Uterus (tissue), 4 donors: ENCODE data around the gene TCN2. TPM values are rescaled to one million over a fixed set of nuclear protein-coding genes. Genes with fewer than 3 reads are reported as not detected.

Experiments used
- DNase-seq, 2 donors: peaks; one replicate each; pipeline ENCODE4 v3.0.0-alpha.2; 2019 to 2020
- H3K27ac ChIP-seq, 2 donors: fragments of 200-600 bp; sonication (generic); 1 replicate in 1 of 2; 2 replicates in 1 of 2; pipeline ENCODE4 v1.5.1; 2016 to 2018
- H3K27me3 ChIP-seq, 2 donors: fragments of 200-600 bp; sonication (generic); one replicate each; pipeline ENCODE4 v1.5.1; 2018 to 2019; ENCODE audit warnings: control low read depth in 1 of 2
- H3K36me3 ChIP-seq, 2 donors: fragments of 200-600 bp; sonication (generic); one replicate each; pipeline ENCODE4 v1.5.1; 2019; ENCODE audit warnings: control low read depth in 1 of 2
- H3K4me1 ChIP-seq, 2 donors: fragments of 200-600 bp; sonication (generic); one replicate each; pipeline ENCODE4 v1.5.1; 2018 to 2019; ENCODE audit warnings: control low read depth in 1 of 2
- H3K4me3 ChIP-seq, 2 donors: fragments of 200-600 bp; sonication (generic); 1 replicate in 1 of 2; 2 replicates in 1 of 2; pipeline ENCODE4 v1.5.1; 2018 to 2019; ENCODE audit warnings: mild to moderate bottlenecking in 1 of 2
- H3K9me3 ChIP-seq, 2 donors: fragments of 200-600 bp; sonication (generic); one replicate each; pipeline ENCODE4 v1.5.1; 2019; ENCODE audit warnings: control low read depth in 1 of 2
- CTCF ChIP-seq, 4 experiments: fragments of 200-600 bp in 2 of 4; fragments of 450-650 bp in 2 of 4; sonication (generic) in 2 of 4; IDR thresholded peaks; one replicate each; pipeline ENCODE4 v1.5.1; 2016 to 2019; ENCODE audit warnings: antibody characterized with exemption in 4 of 4, mild to moderate bottlenecking in 2 of 4, moderate library complexity in 1 of 4
- POLR2A ChIP-seq, 2 donors: fragments of 450-650 bp; IDR thresholded peaks; one replicate each; pipeline ENCODE4 v1.6.1; 2016; ENCODE audit warnings: antibody characterized with exemption in 2 of 2, mild to moderate bottlenecking in 1 of 2, moderate library complexity in 1 of 2
- intact Hi-C: fragments of 100-400 bp; cut with DNase I; formaldehyde crosslinking; loops from one replicate; pipeline ENCODE4 v1.15.1; 2023; ENCODE audit warnings: low total_unique reads
- total RNA-seq, 4 donors: library from RNA; depleted of rRNA in 3 of 4; stranded (reverse); fragments of >200 nt in 3 of 4; gene quantifications; one replicate each; pipeline versions ENCODE4 v1.1.0 to v1.2.4, GENCODE V29; 2014 to 2023
- donor health status: DM: yes; HTN: yes; CAD: no.

TCN2 gene
- total RNA-seq, 4 donors from 2014 or later = 21.8 to 44.5 (median 30.3) TPM

GRCh38 chr22:30648825-30649224 lies 41.9 kb downstream of the TCN2 start:
- Histone ChIP-seq H3K36me3 (no peaks in the 10 kb centered on the region), H3K4me1 (no peaks in the 10 kb centered on the region), H3K27ac (no peak overlapping the region), H3K4me3 (no peak overlapping the region), H3K27me3 (no peaks in the 10 kb centered on the region), H3K9me3 (no peaks in the 10 kb centered on the region)
- no peak for DNase-seq
- intact Hi-C loops = no loop called here
- TF ChIP-seq POLR2A (IDR thresholded peaks at IDR 0.05) (no peak), CTCF (IDR thresholded peaks at IDR 0.05) (no peak)

GRCh38 chr22:30649430-30650007 lies 42.5 kb downstream of the TCN2 start:
- H3K36me3 ChIP-seq = no peaks in the 10 kb centered on the region
- H3K4me1 ChIP-seq = no peaks in the 10 kb centered on the region
- no peak overlapping the region for H3K27ac ChIP-seq
- TF ChIP-seq CTCF (IDR thresholded peaks at IDR 0.05) (no peak), POLR2A (IDR thresholded peaks at IDR 0.05) (no peak)
- H3K4me3 ChIP-seq = no peak overlapping the region
- no peaks in the 10 kb centered on the region for H3K9me3 ChIP-seq
- intact Hi-C loops = no loop called here
- H3K27me3 ChIP-seq = no peaks in the 10 kb centered on the region
- DNase-seq = peak; percentile 25 to 50

GRCh38 chr22:30650508-30651116 lies 43.6 kb downstream of the TCN2 start:
- no peak for TF ChIP-seq POLR2A (IDR thresholded peaks at IDR 0.05)
- TF ChIP-seq CTCF (IDR thresholded peaks at IDR 0.05) = no peak
- DNase-seq = no peak
- no peaks in the 10 kb centered on the region for H3K4me1 ChIP-seq
- H3K27ac ChIP-seq = no peak overlapping the region
- no peaks in the 10 kb centered on the region for H3K27me3 ChIP-seq
- intact Hi-C loops = no loop called here
- H3K9me3 ChIP-seq = no peaks in the 10 kb centered on the region
- no peak overlapping the region for H3K4me3 ChIP-seq
- no peaks in the 10 kb centered on the region for H3K36me3 ChIP-seq

- DNase-seq = no peak
- intact Hi-C loops = no loop called here
- TF ChIP-seq POLR2A (IDR thresholded peaks at IDR 0.05) = no peak
- TF ChIP-seq CTCF (IDR thresholded peaks at IDR 0.05) = no peak
- Histone ChIP-seq H3K4me1 (no peaks in the 10 kb centered on the region), H3K9me3 (no peaks in the 10 kb centered on the region), H3K27ac (no peak overlapping the region), H3K27me3 (no peaks in the 10 kb centered on the region), H3K36me3 (no peaks in the 10 kb centered on the region), H3K4me3 (no peak overlapping the region)
Observed at GRCh38 chr22:30652852-30653251, 45.9 kb downstream of the TCN2 start.

- H3K27me3 ChIP-seq = no peaks in the 10 kb centered on the region
- no peak for DNase-seq
- H3K9me3 ChIP-seq = no peaks in the 10 kb centered on the region
- H3K36me3 ChIP-seq = no peaks in the 10 kb centered on the region
- intact Hi-C loops = no loop called here
- H3K4me1 ChIP-seq = no peaks in the 10 kb centered on the region
- no peak overlapping the region for H3K27ac ChIP-seq
- TF ChIP-seq POLR2A (IDR thresholded peaks at IDR 0.05) = no peak
- TF ChIP-seq CTCF (IDR thresholded peaks at IDR 0.05) = no peak
- no peak overlapping the region for H3K4me3 ChIP-seq
Observed at GRCh38 chr22:30654361-30654760, 47.4 kb downstream of the TCN2 start.
